Breast epithelium (tissue), 4 donors: Measurements from ENCODE around the gene PTPRM. TPM values are rescaled to one million over a fixed set of nuclear protein-coding genes. Genes with fewer than 3 reads are reported as not detected.
A peak's percentile ranks its signal among the peaks of the same experiment; 100 is the strongest.

ENCODE experiments used
- DNase-seq, 2 donors: peaks; one replicate each; pipeline ENCODE4 v3.0.0-alpha.2; 2019; ENCODE audit warnings: low spot score in 2 of 2
- H3K27ac ChIP-seq, 2 donors: fragments of 200-600 bp; sonication (generic) in 1 of 2; one replicate each; pipeline ENCODE4 v1.5.1; 2016 to 2019; ENCODE audit warnings: mild to moderate bottlenecking in 1 of 2
- H3K27me3 ChIP-seq, 2 donors: fragments of 200-600 bp; sonication (generic) in 1 of 2; one replicate each; pipeline versions ENCODE4 v1.5.1 to v1.6.0; 2017 to 2019; ENCODE audit warnings: control low read depth in 1 of 2, mild to moderate bottlenecking in 1 of 2
- H3K36me3 ChIP-seq: fragments of 200-600 bp; one replicate; pipeline ENCODE4 v1.5.1; 2019
- H3K4me1 ChIP-seq, 2 donors: fragments of 200-600 bp; sonication (generic); one replicate each; pipeline ENCODE4 v1.5.1; 2016 to 2019; ENCODE audit warnings: control low read depth in 1 of 2
- H3K4me3 ChIP-seq, 3 donors: fragments of 200-600 bp; sonication (generic); 1 replicate in 2 of 3; 2 replicates in 1 of 3; pipeline ENCODE4 v1.5.1; 2016 to 2019; ENCODE audit warnings: mild to moderate bottlenecking in 3 of 3, moderate library complexity in 2 of 3
- H3K9me3 ChIP-seq, 2 donors: fragments of 200-600 bp; sonication (generic) in 1 of 2; one replicate each; pipeline ENCODE4 v1.5.1; 2016 to 2019; ENCODE audit warnings: control low read depth in 1 of 2
- POLR2A ChIP-seq: fragments of 450-650 bp; IDR thresholded peaks from one replicate; pipeline ENCODE4 v1.6.1; 2016; ENCODE audit warnings: antibody characterized with exemption, mild to moderate bottlenecking, moderate library complexity
- POLR2AphosphoS5 ChIP-seq, 3 donors: sonication (generic); formaldehyde crosslinking; IDR thresholded peaks; one replicate each; pipeline ENCODE4 v1.6.1; 2017; ENCODE audit warnings: antibody characterized with exemption in 3 of 3
- intact Hi-C: fragments of 100-400 bp; cut with DNase I; formaldehyde crosslinking; loops from one replicate; pipeline ENCODE4 v1.15.1; 2023; ENCODE audit warnings: low total_unique reads
- total RNA-seq, 3 donors: library from RNA; depleted of rRNA; stranded (reverse); fragments of >200 nt; gene quantifications; one replicate each; pipeline ENCODE4 v1.1.0, GENCODE V29; 2016
- TF ChIP-seq, protein P1 (sequence below), 3 donors: fragments of 450-650 bp; IDR thresholded peaks; one replicate each; pipeline ENCODE4 v1.5.1; 2016 to 2017; ENCODE audit warnings: antibody characterized with exemption in 3 of 3, mild to moderate bottlenecking in 3 of 3, moderate library complexity in 3 of 3

Gene PTPRM
- total RNA-seq, 3 donors from 2014 or later: 41.7 to 181 (median 140) TPM

DNA sequence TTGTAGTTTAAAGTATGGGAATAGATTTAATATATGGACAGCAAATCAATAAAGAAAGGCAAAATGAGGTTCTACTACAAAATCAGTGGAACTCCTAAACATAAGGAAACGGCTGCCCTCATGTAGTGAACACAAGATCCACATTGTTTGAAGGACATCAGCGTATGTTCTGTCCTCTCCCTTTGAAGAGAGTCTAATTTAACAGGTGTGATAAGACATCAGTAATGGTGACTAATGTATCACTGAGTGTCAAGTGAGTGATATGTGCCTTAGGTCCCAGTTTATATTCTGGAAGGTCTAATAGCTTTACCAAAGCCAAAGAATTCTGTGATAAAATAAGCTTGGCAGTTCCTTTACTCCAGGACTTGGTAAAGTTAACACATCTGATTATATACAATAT is 248.7 kb downstream of the PTPRM start:
- H3K27ac ChIP-seq: no peak overlapping the region
- H3K27me3 ChIP-seq: no peaks in the 10 kb centered on the region
- H3K36me3 ChIP-seq: no peaks in the 10 kb centered on the region
- peaks cover 15 to 20% of the 10 kb centered on the region in 2 donors for H3K9me3 ChIP-seq
- intact Hi-C loops: no loop called here
- H3K4me3 ChIP-seq: no peak overlapping the region
- no peak for DNase-seq
- H3K4me1 ChIP-seq: no peaks in the 10 kb centered on the region
- TF ChIP-seq, protein P1, sequence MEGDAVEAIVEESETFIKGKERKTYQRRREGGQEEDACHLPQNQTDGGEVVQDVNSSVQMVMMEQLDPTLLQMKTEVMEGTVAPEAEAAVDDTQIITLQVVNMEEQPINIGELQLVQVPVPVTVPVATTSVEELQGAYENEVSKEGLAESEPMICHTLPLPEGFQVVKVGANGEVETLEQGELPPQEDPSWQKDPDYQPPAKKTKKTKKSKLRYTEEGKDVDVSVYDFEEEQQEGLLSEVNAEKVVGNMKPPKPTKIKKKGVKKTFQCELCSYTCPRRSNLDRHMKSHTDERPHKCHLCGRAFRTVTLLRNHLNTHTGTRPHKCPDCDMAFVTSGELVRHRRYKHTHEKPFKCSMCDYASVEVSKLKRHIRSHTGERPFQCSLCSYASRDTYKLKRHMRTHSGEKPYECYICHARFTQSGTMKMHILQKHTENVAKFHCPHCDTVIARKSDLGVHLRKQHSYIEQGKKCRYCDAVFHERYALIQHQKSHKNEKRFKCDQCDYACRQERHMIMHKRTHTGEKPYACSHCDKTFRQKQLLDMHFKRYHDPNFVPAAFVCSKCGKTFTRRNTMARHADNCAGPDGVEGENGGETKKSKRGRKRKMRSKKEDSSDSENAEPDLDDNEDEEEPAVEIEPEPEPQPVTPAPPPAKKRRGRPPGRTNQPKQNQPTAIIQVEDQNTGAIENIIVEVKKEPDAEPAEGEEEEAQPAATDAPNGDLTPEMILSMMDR (IDR thresholded peaks at IDR 0.05): no peak
- no peak for TF ChIP-seq POLR2AphosphoS5 (IDR thresholded peaks at IDR 0.05)
- TF ChIP-seq POLR2A: no peak

DNA sequence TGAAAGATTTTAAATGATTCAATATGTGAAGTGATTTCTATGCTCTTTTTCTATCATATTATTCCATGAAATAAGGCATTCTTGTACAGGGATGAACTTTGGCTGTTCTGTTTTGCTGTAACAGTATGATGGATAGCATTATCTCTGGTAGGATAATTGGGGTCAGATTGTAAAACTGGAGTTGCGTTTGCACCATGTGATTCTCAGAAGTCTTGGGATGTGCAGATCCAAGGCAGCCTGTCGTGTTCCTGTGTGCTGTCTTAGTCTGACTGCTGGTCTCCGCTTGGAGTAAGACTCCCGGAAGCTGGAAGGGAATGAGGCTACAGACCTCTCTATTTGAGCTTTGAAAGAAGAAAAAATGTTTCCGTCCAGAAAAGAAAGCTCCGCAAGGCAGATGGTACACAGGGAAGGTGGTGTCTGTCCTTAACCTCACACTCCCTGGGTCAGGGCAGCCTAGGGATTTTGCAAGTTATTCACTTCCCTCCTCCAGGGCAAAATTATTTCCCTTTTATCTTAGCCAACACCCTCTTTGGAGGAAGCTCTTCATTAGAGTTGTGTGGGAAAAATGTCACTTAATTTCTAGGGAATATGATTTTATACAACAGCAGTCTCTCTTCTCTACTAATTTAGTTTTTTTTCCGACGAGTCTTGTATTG is 250.6 kb downstream of the PTPRM start:
- no peaks in the 10 kb centered on the region for H3K4me1 ChIP-seq
- H3K27me3 ChIP-seq: no peaks in the 10 kb centered on the region
- H3K36me3 ChIP-seq: no peaks in the 10 kb centered on the region
- H3K9me3 ChIP-seq: peaks cover 15 to 20% of the 10 kb centered on the region in 2 donors
- no peak for DNase-seq
- TF ChIP-seq, protein P1 (IDR thresholded peaks at IDR 0.05): no peak
- peak in 1 of 3 donors; percentile 26 for TF ChIP-seq POLR2AphosphoS5 (IDR thresholded peaks at IDR 0.05)
- no peak overlapping the region for H3K27ac ChIP-seq
- H3K4me3 ChIP-seq: no peak overlapping the region
- intact Hi-C loops: no loop called here

DNA sequence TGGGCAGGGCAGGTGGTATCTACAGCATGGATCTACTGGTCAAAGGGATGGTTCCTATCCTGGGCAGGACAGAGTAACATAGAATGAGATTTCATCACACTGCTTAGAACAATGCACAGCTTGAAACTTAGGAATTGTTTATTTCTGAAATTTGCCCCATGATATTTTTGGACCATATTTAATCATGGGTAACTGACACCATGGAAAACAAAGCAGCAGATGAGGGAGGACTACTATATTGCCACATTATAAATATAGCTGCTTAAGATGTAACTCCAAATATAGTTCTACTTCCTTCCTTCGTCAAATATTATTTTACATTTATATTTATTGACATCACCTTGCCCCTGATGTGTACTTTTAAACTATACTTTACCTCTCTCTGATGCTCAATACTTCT is 254.7 kb downstream of the PTPRM start:
- DNase-seq: no peak
- Histone ChIP-seq H3K9me3 (no peaks in the 10 kb centered on the region), H3K36me3 (no peaks in the 10 kb centered on the region), H3K27me3 (no peaks in the 10 kb centered on the region), H3K4me1 (no peaks in the 10 kb centered on the region), H3K27ac (no peak overlapping the region), H3K4me3 (no peak overlapping the region)
- TF ChIP-seq POLR2AphosphoS5 (IDR thresholded peaks at IDR 0.05): no peak
- TF ChIP-seq, protein P1 (IDR thresholded peaks at IDR 0.05): no peak
- intact Hi-C loops: no loop called here

DNA sequence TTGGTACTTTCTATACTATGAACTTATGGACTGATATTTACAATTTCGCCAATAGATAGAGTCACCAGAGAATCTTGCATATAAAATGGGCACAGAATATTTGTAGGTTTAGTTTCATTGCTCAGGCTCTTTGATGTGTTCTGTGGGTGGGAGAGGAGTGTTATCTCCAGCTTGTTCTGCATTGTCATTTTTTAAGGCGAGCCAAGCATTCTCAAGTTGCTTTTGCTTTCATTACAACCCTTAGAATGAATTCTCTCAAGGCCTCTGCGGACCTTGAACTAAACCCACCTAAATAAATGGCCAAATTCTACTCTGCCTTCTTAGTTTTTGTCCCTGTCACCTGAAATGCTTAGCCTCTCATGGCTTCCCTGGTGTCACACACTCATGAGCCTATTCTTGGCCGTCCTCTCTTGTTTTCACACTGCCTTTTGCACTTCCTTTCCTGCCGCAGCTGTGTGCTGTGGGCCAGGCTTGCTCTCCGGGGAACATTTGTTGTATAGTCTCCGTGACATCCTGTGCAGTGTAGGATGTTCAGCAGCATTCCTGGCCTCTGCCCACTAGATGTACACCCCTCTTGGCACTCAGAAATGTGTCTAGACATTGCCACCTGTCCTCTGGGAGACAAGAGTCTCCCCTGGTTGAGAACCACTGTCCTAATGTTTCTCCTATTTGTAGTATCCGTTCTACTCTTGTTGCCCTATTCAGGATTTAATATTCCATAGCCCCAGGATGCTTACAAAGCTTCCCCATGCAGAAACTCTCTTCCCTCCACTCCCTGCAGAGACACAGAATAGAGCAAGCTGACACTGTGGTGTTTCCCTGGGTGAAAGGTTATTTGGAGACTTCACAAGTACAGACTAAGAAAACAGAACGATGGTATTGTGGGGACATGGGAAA is 255.6 kb downstream of the PTPRM start:
- no peaks in the 10 kb centered on the region for H3K4me1 ChIP-seq
- H3K36me3 ChIP-seq: no peaks in the 10 kb centered on the region
- TF ChIP-seq, protein P1 (IDR thresholded peaks at IDR 0.05): no peak
- no peak for TF ChIP-seq POLR2AphosphoS5 (IDR thresholded peaks at IDR 0.05)
- no peak for TF ChIP-seq POLR2A
- H3K9me3 ChIP-seq: no peaks in the 10 kb centered on the region
- no peaks in the 10 kb centered on the region for H3K27me3 ChIP-seq
- DNase-seq: no peak
- intact Hi-C loops: no loop called here
- no peak overlapping the region for H3K4me3 ChIP-seq
- H3K27ac ChIP-seq: no peak overlapping the region

DNA sequence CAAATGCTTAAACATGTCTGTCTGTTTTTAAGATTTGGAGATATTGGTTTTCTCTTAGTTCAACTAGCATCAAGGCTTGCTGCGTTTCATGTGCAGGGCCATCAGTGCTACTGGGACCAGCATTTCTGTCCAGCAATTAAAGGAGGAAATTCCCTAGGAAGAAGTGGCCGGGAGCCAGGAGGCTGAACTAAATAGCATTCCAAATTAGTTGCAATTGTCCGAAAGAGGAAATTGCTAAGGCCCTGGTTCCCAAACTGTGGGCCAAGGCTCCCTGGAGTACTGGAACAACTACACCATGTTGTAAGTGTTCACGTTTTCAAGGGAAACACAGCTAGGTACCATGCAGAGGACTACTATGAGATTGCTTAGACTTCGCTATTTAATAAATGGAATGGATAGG is 257.9 kb downstream of the PTPRM start:
- DNase-seq: no peak
- intact Hi-C loops: loop anchor here (1.0 kb wide), 1 partner anchor 18 kb away; no protein-coding TSS in a partner anchor

More for the DNA sequence above, 257.9 kb downstream of the PTPRM start:
- Histone ChIP-seq H3K4me3 (no peak overlapping the region), H3K36me3 (no peaks in the 10 kb centered on the region), H3K27ac (no peak overlapping the region), H3K27me3 (no peaks in the 10 kb centered on the region), H3K9me3 (no peaks in the 10 kb centered on the region), H3K4me1 (no peaks in the 10 kb centered on the region)
- TF ChIP-seq POLR2A: no peak
- TF ChIP-seq, protein P1 (IDR thresholded peaks at IDR 0.05): no peak
- no peak for TF ChIP-seq POLR2AphosphoS5 (IDR thresholded peaks at IDR 0.05)
